ENCODE results near the gene PSMD3.

DNA sequence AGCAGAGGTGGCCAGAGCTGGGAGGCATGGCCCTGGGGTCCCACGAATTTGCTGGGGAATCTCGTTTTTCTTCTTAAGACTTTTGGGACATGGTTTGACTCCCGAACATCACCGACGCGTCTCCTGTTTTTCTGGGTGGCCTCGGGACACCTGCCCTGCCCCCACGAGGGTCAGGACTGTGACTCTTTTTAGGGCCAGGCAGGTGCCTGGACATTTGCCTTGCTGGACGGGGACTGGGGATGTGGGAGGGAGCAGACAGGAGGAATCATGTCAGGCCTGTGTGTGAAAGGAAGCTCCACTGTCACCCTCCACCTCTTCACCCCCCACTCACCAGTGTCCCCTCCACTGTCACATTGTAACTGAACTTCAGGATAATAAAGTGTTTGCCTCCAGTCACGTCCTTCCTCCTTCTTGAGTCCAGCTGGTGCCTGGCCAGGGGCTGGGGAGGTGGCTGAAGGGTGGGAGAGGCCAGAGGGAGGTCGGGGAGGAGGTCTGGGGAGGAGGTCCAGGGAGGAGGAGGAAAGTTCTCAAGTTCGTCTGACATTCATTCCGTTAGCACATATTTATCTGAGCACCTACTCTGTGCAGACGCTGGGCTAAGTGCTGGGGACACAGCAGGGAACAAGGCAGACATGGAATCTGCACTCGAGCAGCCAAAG lies 36.9 kb downstream of the PSMD3 start:
- TF ChIP-seq, protein P1, sequence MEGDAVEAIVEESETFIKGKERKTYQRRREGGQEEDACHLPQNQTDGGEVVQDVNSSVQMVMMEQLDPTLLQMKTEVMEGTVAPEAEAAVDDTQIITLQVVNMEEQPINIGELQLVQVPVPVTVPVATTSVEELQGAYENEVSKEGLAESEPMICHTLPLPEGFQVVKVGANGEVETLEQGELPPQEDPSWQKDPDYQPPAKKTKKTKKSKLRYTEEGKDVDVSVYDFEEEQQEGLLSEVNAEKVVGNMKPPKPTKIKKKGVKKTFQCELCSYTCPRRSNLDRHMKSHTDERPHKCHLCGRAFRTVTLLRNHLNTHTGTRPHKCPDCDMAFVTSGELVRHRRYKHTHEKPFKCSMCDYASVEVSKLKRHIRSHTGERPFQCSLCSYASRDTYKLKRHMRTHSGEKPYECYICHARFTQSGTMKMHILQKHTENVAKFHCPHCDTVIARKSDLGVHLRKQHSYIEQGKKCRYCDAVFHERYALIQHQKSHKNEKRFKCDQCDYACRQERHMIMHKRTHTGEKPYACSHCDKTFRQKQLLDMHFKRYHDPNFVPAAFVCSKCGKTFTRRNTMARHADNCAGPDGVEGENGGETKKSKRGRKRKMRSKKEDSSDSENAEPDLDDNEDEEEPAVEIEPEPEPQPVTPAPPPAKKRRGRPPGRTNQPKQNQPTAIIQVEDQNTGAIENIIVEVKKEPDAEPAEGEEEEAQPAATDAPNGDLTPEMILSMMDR (optimal IDR thresholded peaks at IDR 0.05 in 1 of 3, IDR thresholded peaks at IDR 0.05 in 1 of 3, conservative IDR thresholded peaks at IDR 0.05 in 1 of 3; ENCODE audit: extremely low read depth in 1 of 3, insufficient read depth in 2 of 3, low read length in 3 of 3) = no peak
- no peak for TF ChIP-seq EZH2 (IDR thresholded peaks at IDR 0.05; ENCODE audit: low read length)
